ENCODE measurements around the gene RNASE11.

Gene RNASE11

GRCh38 chr14:20592574-20592973 lies 4.8 kb upstream of the RNASE11 start:
- TF ChIP-seq POLR2A (IDR thresholded peaks at IDR 0.05; ENCODE audit: extremely low read depth, insufficient read length) (no peak), MAX (IDR thresholded peaks at IDR 0.05; ENCODE audit: low read depth, low read length) (no peak), MYC (IDR thresholded peaks at IDR 0.05; ENCODE audit: low read depth, low read length) (no peak)
- TF ChIP-seq, protein P1, sequence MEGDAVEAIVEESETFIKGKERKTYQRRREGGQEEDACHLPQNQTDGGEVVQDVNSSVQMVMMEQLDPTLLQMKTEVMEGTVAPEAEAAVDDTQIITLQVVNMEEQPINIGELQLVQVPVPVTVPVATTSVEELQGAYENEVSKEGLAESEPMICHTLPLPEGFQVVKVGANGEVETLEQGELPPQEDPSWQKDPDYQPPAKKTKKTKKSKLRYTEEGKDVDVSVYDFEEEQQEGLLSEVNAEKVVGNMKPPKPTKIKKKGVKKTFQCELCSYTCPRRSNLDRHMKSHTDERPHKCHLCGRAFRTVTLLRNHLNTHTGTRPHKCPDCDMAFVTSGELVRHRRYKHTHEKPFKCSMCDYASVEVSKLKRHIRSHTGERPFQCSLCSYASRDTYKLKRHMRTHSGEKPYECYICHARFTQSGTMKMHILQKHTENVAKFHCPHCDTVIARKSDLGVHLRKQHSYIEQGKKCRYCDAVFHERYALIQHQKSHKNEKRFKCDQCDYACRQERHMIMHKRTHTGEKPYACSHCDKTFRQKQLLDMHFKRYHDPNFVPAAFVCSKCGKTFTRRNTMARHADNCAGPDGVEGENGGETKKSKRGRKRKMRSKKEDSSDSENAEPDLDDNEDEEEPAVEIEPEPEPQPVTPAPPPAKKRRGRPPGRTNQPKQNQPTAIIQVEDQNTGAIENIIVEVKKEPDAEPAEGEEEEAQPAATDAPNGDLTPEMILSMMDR (IDR thresholded peaks at IDR 0.05; ENCODE audit: low read depth, low read length) = no peak
- no peak for DNase-seq (ENCODE audit: low read depth)
- no peak overlapping the region for H3K4me3 ChIP-seq (ENCODE audit: low read depth, low read length)

- no peak for DNase-seq (ENCODE audit: low read depth)
- TF ChIP-seq, protein P1 (IDR thresholded peaks at IDR 0.05; ENCODE audit: low read depth, low read length) = no peak
- no peak for TF ChIP-seq MAX (IDR thresholded peaks at IDR 0.05; ENCODE audit: low read depth, low read length)
- TF ChIP-seq MYC (IDR thresholded peaks at IDR 0.05; ENCODE audit: low read depth, low read length) = no peak
- TF ChIP-seq POLR2A (IDR thresholded peaks at IDR 0.05; ENCODE audit: extremely low read depth, insufficient read length) = no peak
- H3K4me3 ChIP-seq (ENCODE audit: low read depth, low read length) = no peak within 1 kb of the TSS
Observed at GRCh38 chr14:20591235-20591634, 3.4 kb upstream of the RNASE11 start, which contains the start of gene RNASE12. RNASE12 (minus strand) TSS chr14:20591376; CDS start chr14:20590723, 653 bp downstream.

DNA sequence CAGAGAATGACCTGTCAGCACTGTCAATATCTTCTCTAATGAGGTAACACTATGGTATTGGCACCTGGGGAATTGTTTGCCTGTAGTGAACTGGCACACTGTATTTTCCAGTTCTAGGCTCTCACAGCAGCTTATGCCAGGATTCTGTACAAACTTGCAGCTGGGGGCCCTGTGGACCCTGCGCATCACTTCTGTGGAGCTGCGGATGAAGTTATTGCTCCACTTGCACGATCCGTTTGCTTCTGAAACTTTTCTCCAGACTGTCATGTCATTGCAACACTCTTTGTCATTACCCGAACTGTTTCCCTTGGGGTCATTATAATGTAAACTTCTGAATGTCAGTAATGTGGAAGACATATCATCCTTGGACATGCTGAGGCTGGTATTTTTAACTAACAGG lies 3.9 kb downstream of the RNASE11 start:
- peak; percentile 87 for DNase-seq (ENCODE audit: low read depth)
- no peak overlapping the region for H3K4me3 ChIP-seq (ENCODE audit: low read depth, low read length)
- TF ChIP-seq MYC (IDR thresholded peaks at IDR 0.05; ENCODE audit: low read depth, low read length) (no peak), MAX (IDR thresholded peaks at IDR 0.05; ENCODE audit: low read depth, low read length) (no peak), POLR2A (IDR thresholded peaks at IDR 0.05; ENCODE audit: extremely low read depth, insufficient read length) (no peak)
- TF ChIP-seq, protein P1 (IDR thresholded peaks at IDR 0.05; ENCODE audit: low read depth, low read length) = no peak

- no peak overlapping the region for H3K4me3 ChIP-seq (ENCODE audit: low read depth, low read length)
- TF ChIP-seq MAX (IDR thresholded peaks at IDR 0.05; ENCODE audit: low read depth, low read length) (no peak), POLR2A (IDR thresholded peaks at IDR 0.05; ENCODE audit: extremely low read depth, insufficient read length) (no peak), MYC (IDR thresholded peaks at IDR 0.05; ENCODE audit: low read depth, low read length) (no peak)
- TF ChIP-seq, protein P1 (IDR thresholded peaks at IDR 0.05; ENCODE audit: low read depth, low read length) = no peak
- no peak for DNase-seq (ENCODE audit: low read depth)
Observed at GRCh38 chr14:20583142-20583541, 4.7 kb downstream of the RNASE11 start.

GRCh38 chr14:20580242-20580641 lies 7.6 kb downstream of the RNASE11 start:
- peak; percentile 56 for DNase-seq (ENCODE audit: low read depth)
- H3K4me3 ChIP-seq (ENCODE audit: low read depth, low read length) = no peak overlapping the region
- TF ChIP-seq POLR2A (IDR thresholded peaks at IDR 0.05; ENCODE audit: extremely low read depth, insufficient read length) = no peak
- TF ChIP-seq MYC (IDR thresholded peaks at IDR 0.05; ENCODE audit: low read depth, low read length) = no peak
- TF ChIP-seq, protein P1 (IDR thresholded peaks at IDR 0.05; ENCODE audit: low read depth, low read length) = no peak
- no peak for TF ChIP-seq MAX (IDR thresholded peaks at IDR 0.05; ENCODE audit: low read depth, low read length)
